C4-2B (cell line): ENCODE results near the gene AKAIN1.

Source experiments
- CTCF ChIP-seq: fragments of 450-650 bp; conservative IDR thresholded peaks from 2 replicates; pipeline ENCODE4 v1.5.1; 2017; ENCODE audit warnings: mild to moderate bottlenecking
- ZFX ChIP-seq: fragments of 450-650 bp; IDR thresholded peaks from 2 replicates; pipeline ENCODE4 v1.6.1; 2017

- no peak for TF ChIP-seq CTCF
- TF ChIP-seq ZFX, result no peak
Measured at GRCh38 chr18:5197032-5197434, at the start of gene AKAIN1.
